Sigmoid colon (tissue), 4 donors: ENCODE data around the gene ANGPTL2.

Source experiments
- EP300 ChIP-seq, 4 donors: sonication (generic); formaldehyde crosslinking; IDR thresholded peaks; one replicate each; pipeline ENCODE4 v1.6.1; 2017; ENCODE audit warnings: antibody characterized with exemption in 4 of 4
- TF ChIP-seq, protein P1 (sequence below), 4 experiments: fragments of 450-650 bp in 3 of 4; fragments of 200-600 bp in 1 of 4; IDR thresholded peaks; one replicate each; pipeline ENCODE4 v1.5.1; 2016 to 2019; ENCODE audit warnings: antibody characterized with exemption in 4 of 4, mild to moderate bottlenecking in 3 of 4, moderate library complexity in 2 of 4

DNA sequence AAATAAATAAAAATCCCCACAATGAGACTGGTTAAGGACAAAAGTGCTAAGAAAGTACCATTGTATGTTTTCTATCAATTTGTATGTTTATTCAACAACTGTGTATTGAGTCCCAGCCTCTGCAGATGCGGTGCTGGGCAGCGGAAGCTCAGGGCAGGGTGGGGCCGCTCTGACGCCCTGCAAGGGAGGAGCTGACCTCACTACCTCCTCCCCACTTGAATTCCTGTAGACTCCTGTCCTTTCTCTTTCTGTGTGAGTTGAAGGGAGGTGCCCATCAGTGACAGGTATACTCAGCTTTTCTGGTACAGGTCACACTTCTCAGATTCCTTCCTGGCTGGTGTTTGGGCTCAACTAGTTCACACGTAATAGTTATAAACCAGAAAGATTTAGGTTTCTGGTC, 27.0 kb downstream of the ANGPTL2 start:
- TF ChIP-seq, protein P1, sequence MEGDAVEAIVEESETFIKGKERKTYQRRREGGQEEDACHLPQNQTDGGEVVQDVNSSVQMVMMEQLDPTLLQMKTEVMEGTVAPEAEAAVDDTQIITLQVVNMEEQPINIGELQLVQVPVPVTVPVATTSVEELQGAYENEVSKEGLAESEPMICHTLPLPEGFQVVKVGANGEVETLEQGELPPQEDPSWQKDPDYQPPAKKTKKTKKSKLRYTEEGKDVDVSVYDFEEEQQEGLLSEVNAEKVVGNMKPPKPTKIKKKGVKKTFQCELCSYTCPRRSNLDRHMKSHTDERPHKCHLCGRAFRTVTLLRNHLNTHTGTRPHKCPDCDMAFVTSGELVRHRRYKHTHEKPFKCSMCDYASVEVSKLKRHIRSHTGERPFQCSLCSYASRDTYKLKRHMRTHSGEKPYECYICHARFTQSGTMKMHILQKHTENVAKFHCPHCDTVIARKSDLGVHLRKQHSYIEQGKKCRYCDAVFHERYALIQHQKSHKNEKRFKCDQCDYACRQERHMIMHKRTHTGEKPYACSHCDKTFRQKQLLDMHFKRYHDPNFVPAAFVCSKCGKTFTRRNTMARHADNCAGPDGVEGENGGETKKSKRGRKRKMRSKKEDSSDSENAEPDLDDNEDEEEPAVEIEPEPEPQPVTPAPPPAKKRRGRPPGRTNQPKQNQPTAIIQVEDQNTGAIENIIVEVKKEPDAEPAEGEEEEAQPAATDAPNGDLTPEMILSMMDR (IDR thresholded peaks at IDR 0.05) = no peak
- no peak for TF ChIP-seq EP300 (IDR thresholded peaks at IDR 0.05)
